H9 (cell line): Measurements from ENCODE around the gene MOAP1. TPM values are rescaled to one million over a fixed set of nuclear protein-coding genes. Genes with fewer than 3 reads are reported as not detected.
"Not testable (repeated sequence)": the region's sequence is repeated elsewhere in the genome, so short reads cannot be mapped to it uniquely, and the experiment has no call there.

Experiments
- DNase-seq: peaks from one replicate; pipeline ENCODE4 v3.0.0-alpha.2; 2017
- H2AFZ ChIP-seq: one replicate; pipeline ENCODE4 v1.6.1; 2013; ENCODE audit warnings: mild to moderate bottlenecking, low read length, control low read depth, moderate library complexity
- H2AK5ac ChIP-seq: 2 replicates; pipeline ENCODE4 v1.6.1; 2013; ENCODE audit warnings: low read length, control low read depth, mixed read lengths; ENCODE audit not compliant: insufficient read length
- H2BK120ac ChIP-seq: one replicate; pipeline ENCODE4 v1.6.1; 2013; ENCODE audit warnings: low read depth, mild to moderate bottlenecking, low read length, control low read depth, inconsistent platforms; ENCODE audit not compliant: poor library complexity, severe bottlenecking
- H2BK12ac ChIP-seq: 2 replicates; pipeline ENCODE4 v1.6.1; 2013; ENCODE audit warnings: low read length, control low read depth, mixed read lengths, low read depth; ENCODE audit not compliant: insufficient read length
- H2BK15ac ChIP-seq: 2 replicates; pipeline ENCODE4 v1.6.1; 2013; ENCODE audit warnings: low read depth, low read length, control low read depth
- H2BK20ac ChIP-seq: one replicate; pipeline ENCODE4 v1.6.1; 2013; ENCODE audit warnings: low read depth, mild to moderate bottlenecking, low read length, control low read depth, inconsistent platforms; ENCODE audit not compliant: poor library complexity, severe bottlenecking
- H2BK5ac ChIP-seq: 2 replicates; pipeline ENCODE4 v1.6.1; 2013; ENCODE audit warnings: low read length, control low read depth, mixed read lengths; ENCODE audit not compliant: insufficient read length
- H3K14ac ChIP-seq: 2 replicates; pipeline ENCODE4 v1.6.1; 2013; ENCODE audit warnings: low read length, control low read depth; ENCODE audit not compliant: insufficient read depth
- H3K18ac ChIP-seq: 2 replicates; pipeline ENCODE4 v1.6.1; 2013; ENCODE audit warnings: low read depth, mild to moderate bottlenecking, mixed read lengths, low read length, control low read depth; ENCODE audit not compliant: insufficient read length
- H3K23ac ChIP-seq: 2 replicates; pipeline ENCODE4 v1.6.1; 2013; ENCODE audit warnings: low read length, control low read depth, mixed read lengths, low read depth; ENCODE audit not compliant: insufficient read length
- H3K23me2 ChIP-seq: 2 replicates; pipeline ENCODE4 v1.6.1; 2013; ENCODE audit warnings: low read depth, mild to moderate bottlenecking, mixed read lengths, low read length, control low read depth; ENCODE audit not compliant: insufficient read length, poor library complexity, severe bottlenecking
- H3K27ac ChIP-seq: 2 replicates; pipeline ENCODE4 v1.5.1; 2013; ENCODE audit warnings: low read length, control low read depth, mixed read lengths, low read depth; ENCODE audit not compliant: insufficient read length
- H3K27me3 ChIP-seq: 2 replicates; pipeline ENCODE4 v1.6.1; 2013; ENCODE audit warnings: low read length, control low read depth, inconsistent platforms; ENCODE audit not compliant: insufficient read depth
- H3K4ac ChIP-seq: 2 replicates; pipeline ENCODE4 v1.6.1; 2013; ENCODE audit warnings: low read depth, mild to moderate bottlenecking, control low read depth, inconsistent platforms, low read length, moderate library complexity
- H3K4me1 ChIP-seq: 2 replicates; pipeline ENCODE4 v1.6.1; 2013; ENCODE audit warnings: low read length, control low read depth, inconsistent platforms; ENCODE audit not compliant: insufficient read depth
- H3K4me2 ChIP-seq: 2 replicates; pipeline ENCODE4 v1.6.1; 2013; ENCODE audit warnings: low read length, control low read depth, mixed read lengths; ENCODE audit not compliant: insufficient read length, insufficient read depth
- H3K56ac ChIP-seq: 2 replicates; pipeline ENCODE4 v1.6.1; 2013; ENCODE audit warnings: low read depth, mild to moderate bottlenecking, mixed read lengths, low read length, control low read depth; ENCODE audit not compliant: insufficient read length
- H3K79me1 ChIP-seq: 2 replicates; pipeline ENCODE4 v1.6.1; 2013; ENCODE audit warnings: low read depth, mild to moderate bottlenecking, moderate library complexity, low read length, control low read depth, inconsistent platforms; ENCODE audit not compliant: insufficient read depth, poor library complexity, severe bottlenecking
- H3K79me2 ChIP-seq: 2 replicates; pipeline ENCODE4 v1.6.1; 2013; ENCODE audit warnings: low read length, control low read depth, inconsistent platforms; ENCODE audit not compliant: insufficient read depth
- H3K9ac ChIP-seq: 2 replicates; pipeline ENCODE4 v1.6.1; 2013; ENCODE audit warnings: low read length, control low read depth, mixed read lengths; ENCODE audit not compliant: insufficient read length; ENCODE audit errors: extremely low read depth
- H3K9me3 ChIP-seq: one replicate; pipeline ENCODE4 v1.6.1; 2013; ENCODE audit warnings: low read depth, low read length, inconsistent platforms; ENCODE audit not compliant: control insufficient read depth
- H3T11ph ChIP-seq: one replicate; pipeline ENCODE4 v1.6.1; 2013; ENCODE audit warnings: mild to moderate bottlenecking, low read length, control low read depth, inconsistent platforms
- H4K20me1 ChIP-seq: one replicate; pipeline ENCODE4 v1.6.1; 2013; ENCODE audit not compliant: control insufficient read depth, insufficient read length, insufficient read depth
- H4K5ac ChIP-seq: 2 replicates; pipeline ENCODE4 v1.6.1; 2013; ENCODE audit warnings: low read depth, mild to moderate bottlenecking, mixed read lengths, low read length, control low read depth; ENCODE audit not compliant: insufficient read length
- H4K8ac ChIP-seq: replicated peaks from 2 replicates; pipeline ENCODE4 v1.6.1; 2013; ENCODE audit warnings: low read length, control low read depth, mixed read lengths, low read depth; ENCODE audit not compliant: insufficient read length
- H4K91ac ChIP-seq: 2 replicates; pipeline ENCODE4 v1.6.1; 2013; ENCODE audit warnings: low read depth, mild to moderate bottlenecking, moderate library complexity, mixed read lengths, low read length, control low read depth; ENCODE audit not compliant: insufficient read length
- H3K27ac Mint-ChIP-seq, 3 experiments: 2 replicates in 2 of 3; 3 replicates in 1 of 3; pipeline ENCODE4 v1.8.0; 2020 to 2021; ENCODE audit warnings: mixed read lengths in 3 of 3, mild to moderate bottlenecking in 1 of 3, moderate library complexity in 1 of 3
- H3K27me3 Mint-ChIP-seq: 2 replicates; pipeline ENCODE4 v1.8.0; 2021; ENCODE audit warnings: low read depth, mild to moderate bottlenecking, moderate library complexity, mixed read lengths
- H3K36me3 Mint-ChIP-seq, 3 experiments: 2 replicates in 2 of 3; 3 replicates in 1 of 3; pipeline ENCODE4 v1.8.0; 2020 to 2021; ENCODE audit warnings: low read depth in 3 of 3, mixed read lengths in 3 of 3; ENCODE audit not compliant: insufficient read depth in 1 of 3
- H3K4me1 Mint-ChIP-seq, 2 experiments: 2 replicates each; pipeline ENCODE4 v1.8.0; 2020; ENCODE audit warnings: mixed read lengths in 2 of 2
- H3K4me3 Mint-ChIP-seq, 2 experiments: 2 replicates in 1 of 2; 3 replicates in 1 of 2; pipeline ENCODE4 v1.8.0; 2020 to 2021; ENCODE audit warnings: mild to moderate bottlenecking in 2 of 2, mixed read lengths in 2 of 2, moderate library complexity in 1 of 2
- H3K9me3 Mint-ChIP-seq, 2 experiments: 2 replicates in 1 of 2; 3 replicates in 1 of 2; pipeline ENCODE4 v1.8.0; 2020; ENCODE audit warnings: mild to moderate bottlenecking in 2 of 2, mixed read lengths in 2 of 2, moderate library complexity in 1 of 2
- WGBS: extraction: QIAGEN DNeasy Blood & Tissue Kit; methylation state at CpG from one replicate; pipeline ENCODE4 v1.1.7; 2013; ENCODE audit warnings: missing lambda C conversion rate, low lambda C conversion rate, mixed read lengths; ENCODE audit not compliant: insufficient read length; ENCODE audit errors: extremely low coverage; 5-methylcytosine and 5-hydroxymethylcytosine counted together
- total RNA-seq: library from RNA; stranded (reverse); gene quantifications from 2 replicates; pipeline ENCODE4 v1.2.1, GENCODE V29; 2021

MOAP1 gene
- total RNA-seq, 1 experiment from 2014 or later: 13.6 TPM

GRCh38 chr14:93165271-93166265, 19.1 kb downstream of the MOAP1 start:
- H3K27ac Mint-ChIP-seq, H3K27me3 Mint-ChIP-seq, H4K91ac ChIP-seq, H2BK5ac ChIP-seq, H3K4me1 Mint-ChIP-seq, H3K4ac ChIP-seq, H2BK12ac ChIP-seq, H3K18ac ChIP-seq, DNase-seq, H3K79me2 ChIP-seq, H3K79me1 ChIP-seq, H3K4me2 ChIP-seq, H3K9ac ChIP-seq, H2AK5ac ChIP-seq, H4K8ac ChIP-seq, H2AFZ ChIP-seq, H2BK20ac ChIP-seq, H3K4me1 ChIP-seq, H4K20me1 ChIP-seq, H3T11ph ChIP-seq, H3K23me2 ChIP-seq, H3K9me3 ChIP-seq, H3K27ac ChIP-seq, H3K23ac ChIP-seq, H3K14ac ChIP-seq, H3K27me3 ChIP-seq, H4K5ac ChIP-seq, H3K9me3 Mint-ChIP-seq, H3K36me3 Mint-ChIP-seq, H2BK15ac ChIP-seq, H3K56ac ChIP-seq, H3K4me3 Mint-ChIP-seq, H2BK120ac ChIP-seq: not testable (repeated sequence)
- no CpG with 5 or more reads among the region's 26 CpGs for WGBS
